GM12878 (cell line): ENCODE measurements around the gene FAM114A1. TPM values are rescaled to one million over a fixed set of nuclear protein-coding genes. Genes with fewer than 3 reads are reported as not detected.
A peak's percentile ranks its signal among the peaks of the same experiment; 100 is the strongest.
"Not testable (repeated sequence)": the region's sequence is repeated elsewhere in the genome, so short reads cannot be mapped to it uniquely, and the experiment has no call there.

Experiments
- ATAC-seq: fragments of 200-7000 bp; cut with Tn5 transposase; 3 replicates; pipeline ENCODE4 v1.9.1; 2020; ENCODE audit warnings: mild to moderate bottlenecking, moderate library complexity
- BruUV-seq: library from RNA; stranded (reverse); fragments of 400-500 nt; replicated peaks from 2 replicates; lab custom pipeline; 2021; lab: Mats Ljungman, UMichigan
- CTCF ChIA-PET: fragments of 300-600 bp; sonication (Branson Sonifier 250); formaldehyde crosslinking; extraction: SDS; loops from one replicate; lab custom pipeline; 2021; ENCODE audit warnings: inconsistent platforms; lab: Yijun Ruan, JAX
- POLR2A ChIA-PET: fragments of 350-600 bp; formaldehyde crosslinking; extraction: SDS; loops from one replicate; lab custom pipeline; 2021; ENCODE audit warnings: inconsistent platforms; lab: Charles Lee
- RAD21 ChIA-PET: fragments of 300-600 bp; sonication (Branson Sonifier 250); formaldehyde crosslinking; loops from one replicate; lab custom pipeline; 2023; ENCODE audit warnings: antibody characterized with exemption; ENCODE audit not compliant: unreplicated experiment; lab: Charles Lee
- SMC1A ChIA-PET: fragments of 300-600 bp; sonication (Branson Sonifier 250); formaldehyde crosslinking; loops from one replicate; lab custom pipeline; 2023; ENCODE audit not compliant: unreplicated experiment, uncharacterized antibody; lab: Charles Lee
- DNase-seq: peaks from one replicate; pipeline ENCODE4 v3.0.0-alpha.2; 2011; ENCODE audit warnings: low read depth, low spot score
- FAIRE-seq: peaks from 3 replicates; lab custom pipeline; 2011; peaks lifted over from hg19 to GRCh38; lab: Jason Lieb, UNC
- H2AFZ ChIP-seq: 2 replicates; pipeline ENCODE4 v1.6.0; 2011; ENCODE audit warnings: low read depth, low read length, control low read depth; ENCODE audit not compliant: control insufficient read depth
- H3K27ac ChIP-seq: 2 replicates; pipeline ENCODE4 v1.5.1; 2011; ENCODE audit warnings: control low read depth; ENCODE audit not compliant: control insufficient read depth, insufficient read depth
- H3K27me3 ChIP-seq, 2 experiments: replicated peaks in 1 of 2; 2 replicates each; pipeline versions ENCODE4 v1.6.0 to v1.6.1; 2011; ENCODE audit warnings: low read length in 1 of 2; ENCODE audit not compliant: control insufficient read depth in 2 of 2, insufficient read depth in 2 of 2
- H3K36me3 ChIP-seq, 2 experiments: 2 replicates each; pipeline ENCODE4 v1.5.1; 2011; ENCODE audit warnings: low read length in 1 of 2; ENCODE audit not compliant: control insufficient read depth in 2 of 2, insufficient read depth in 2 of 2
- H3K4me1 ChIP-seq: 2 replicates; pipeline ENCODE4 v1.6.1; 2011; ENCODE audit warnings: mild to moderate bottlenecking, low read length, moderate library complexity, mixed read lengths; ENCODE audit not compliant: control insufficient read depth, insufficient read depth
- H3K4me2 ChIP-seq: 2 replicates; pipeline ENCODE4 v1.6.0; 2011; ENCODE audit warnings: control low read depth; ENCODE audit not compliant: control insufficient read depth, insufficient read depth
- H3K4me3 ChIP-seq: fragments of 200-600 bp; sonication (generic); 2 replicates; pipeline ENCODE4 v1.5.1; 2016
- H3K79me2 ChIP-seq: 2 replicates; pipeline ENCODE4 v1.6.0; 2011; ENCODE audit warnings: low read length; ENCODE audit not compliant: control insufficient read depth, insufficient read depth
- H3K9ac ChIP-seq: 2 replicates; pipeline ENCODE4 v1.8.0; 2011; ENCODE audit warnings: low read length, control low read depth, mixed read lengths; ENCODE audit not compliant: control insufficient read depth, insufficient read depth
- H3K9me3 ChIP-seq: replicated peaks from 3 replicates; pipeline ENCODE4 v1.5.1; 2011; ENCODE audit warnings: mild to moderate bottlenecking, low read length; ENCODE audit not compliant: control insufficient read depth, insufficient read depth
- H4K20me1 ChIP-seq: 2 replicates; pipeline ENCODE4 v1.6.0; 2011; ENCODE audit not compliant: control insufficient read depth, insufficient read depth
- ATF7 ChIP-seq: fragments of 450-650 bp; IDR thresholded peaks from 2 replicates; pipeline ENCODE4 v1.6.1; 2016; ENCODE audit warnings: low read depth, mild to moderate bottlenecking
- MYC ChIP-seq: IDR thresholded peaks from 2 replicates; pipeline ENCODE4 v1.6.1; 2011; ENCODE audit warnings: mild to moderate bottlenecking, low read length, moderate library complexity, inconsistent platforms; ENCODE audit not compliant: insufficient read depth, insufficient replicate concordance, insufficient read length, severe bottlenecking
- RUNX3 ChIP-seq: IDR thresholded peaks from 2 replicates; pipeline ENCODE4 v1.6.1; 2012; ENCODE audit warnings: low read length, inconsistent platforms
- ZNF384 ChIP-seq: IDR thresholded peaks from 2 replicates; pipeline ENCODE4 v1.6.1; 2012; ENCODE audit warnings: low read depth, mild to moderate bottlenecking, low read length, improper control_type of control experiment, borderline replicate concordance
- WGBS: methylation state at CpG from one replicate; pipeline ENCODE4 v1.1.6; 2016; ENCODE audit warnings: low lambda C conversion rate; ENCODE audit not compliant: insufficient replicate concordance, insufficient coverage; ENCODE audit errors: missing lambda C conversion rate; 5-methylcytosine and 5-hydroxymethylcytosine counted together
- in situ Hi-C: fragments of 300-500 bp; cut with MboI; formaldehyde crosslinking; loops from 9 replicates; pipeline ENCODE4 v1.14.3; 2018; ENCODE audit warnings: mixed read lengths
- intact Hi-C: fragments of 100-400 bp; cut with micrococcal nuclease; formaldehyde crosslinking; loops from one replicate; pipeline ENCODE4 v1.14.2; 2022; ENCODE audit not compliant: unreplicated experiment
- polyA plus RNA-seq, 11 experiments: library from polyadenylated mRNA; depleted of rRNA in 4 of 11; unstranded in 6 of 11; stranded (reverse) in 5 of 11; fragments of >200 nt; fragmentation: Nextera tagmentation in 4 of 11; fragmentation: Illumina TruSeq in 1 of 11; extraction: Ambion mirVana in 4 of 11; extraction: Trizol in 1 of 11; gene quantifications; 1 replicate in 1 of 11; 2 replicates in 10 of 11; pipeline versions ENCODE4 v1.2.1 to v1.2.3, GENCODE V29; 2011 to 2016; ENCODE audit warnings: inconsistent platforms in 2 of 11, missing spikeins in 2 of 11, low read depth in 1 of 11
- total RNA-seq, 4 experiments: library from RNA; depleted of rRNA in 3 of 4; stranded (reverse); fragments of >200 nt in 3 of 4; fragmentation: Illumina TruSeq in 1 of 4; extraction: Trizol in 1 of 4; gene quantifications; 2 replicates each; pipeline versions ENCODE4 v1.2.1 to v1.2.3, GENCODE V29; 2013 to 2021

FAM114A1 gene
- total and polyA plus RNA-seq, 10 of the 15 experiments (the other 5 are each of a cell fraction or from before 2014, with no cell fraction given) = 1.3 to 6.2 (median 3.9) TPM

- RAD21 ChIA-PET = interaction anchor here (0.7 to 3.4 kb wide), 4 partner anchors 43 to 66 kb away, joined by 3 to 32 read pairs (median 8); partner anchors contain the start of gene TMEM156
- intact Hi-C loops = loop anchor here (2.0 kb wide), 1 partner anchor 43 kb away; no protein-coding TSS in a partner anchor
- in situ Hi-C loops = no loop called here
- Histone ChIP-seq H2AFZ (no peak overlapping the region), H4K20me1 (no peaks in the 10 kb centered on the region), H3K9me3 (no peaks in the 10 kb centered on the region), H3K4me3 (no peak overlapping the region), H3K9ac (no peak overlapping the region), H3K27ac (peak overlapping the region; percentile 33; the same call in 1 of the 2 replicates), H3K79me2 (no peaks in the 10 kb centered on the region), H3K4me2 (peak overlapping the region; percentile 27; the same call in 1 of the 2 replicates), H3K4me1 (peaks cover 33% of the 10 kb centered on the region), H3K27me3 (no peaks in the 10 kb centered on the region), H3K36me3 (peaks cover 3 to 4% of the 10 kb centered on the region in 2 experiments; a peak in 3 of 4 replicates)
- BruUV-seq = no TSS peak
- SMC1A ChIA-PET = interaction anchor here (0.7 to 2.5 kb wide), 10 partner anchors 12 to 89 kb away, joined by 3 to 10 read pairs (median 3); no protein-coding TSS in a partner anchor
- ATAC-seq = peak; percentile 62
- DNase-seq = peak; percentile 11
- peak; percentile 48; the same call in 1 of the 2 replicates for TF ChIP-seq RUNX3
- TF ChIP-seq ZNF384 = no peak
- TF ChIP-seq MYC = no peak
- TF ChIP-seq ATF7 = no peak
- POLR2A ChIA-PET = interaction anchor here (0.7 to 1.8 kb wide), 3 partner anchors 11 to 58 kb away, joined by 3 to 4 read pairs (median 4); no protein-coding TSS in a partner anchor
- CTCF ChIA-PET = interaction anchor here (0.8 to 4.7 kb wide), 5 partner anchors 16 to 148 kb away, joined by 3 to 26 read pairs (median 3); no protein-coding TSS in a partner anchor
- no peak for FAIRE-seq
Observed at GRCh38 chr4:38987491-38987890, 119.9 kb downstream of the FAM114A1 start.

GRCh38 chr4:38988353-38988752, 120.7 kb downstream of the FAM114A1 start:
- FAIRE-seq = not testable (repeated sequence)

More at GRCh38 chr4:38988353-38988752, 120.7 kb downstream of the FAM114A1 start:
- peaks cover 33% of the 10 kb centered on the region for H3K4me1 ChIP-seq
- DNase-seq, H3K4me3 ChIP-seq, BruUV-seq, H3K36me3 ChIP-seq, H3K9me3 ChIP-seq, H3K4me2 ChIP-seq, H3K9ac ChIP-seq, H3K79me2 ChIP-seq, H4K20me1 ChIP-seq, in situ Hi-C loops, H3K27ac ChIP-seq, H2AFZ ChIP-seq, ATAC-seq, H3K27me3 ChIP-seq, intact Hi-C loops: not testable (repeated sequence)
- POLR2A ChIA-PET = interaction anchor here (1.8 kb wide), 1 partner anchor 10 kb away, joined by 4 read pairs; no protein-coding TSS in a partner anchor
- SMC1A ChIA-PET = interaction anchor here (0.6 to 2.5 kb wide), 8 partner anchors 11 to 84 kb away, joined by 3 to 7 read pairs (median 3); no protein-coding TSS in a partner anchor
- 92% methylated on average over 7 of the region's 9 CpGs for WGBS
- CTCF ChIA-PET = interaction anchor here (0.9 to 1.2 kb wide), 2 partner anchors 20 to 147 kb away, joined by 3 read pairs; no protein-coding TSS in a partner anchor
- RAD21 ChIA-PET = interaction anchor here (0.7 kb wide), 1 partner anchor 65 kb away, joined by 4 read pairs; no protein-coding TSS in a partner anchor
